ENCODE data around the gene PPP1R10. TPM values are rescaled to one million over a fixed set of nuclear protein-coding genes. Genes with fewer than 3 reads are reported as not detected.

PPP1R10 gene
- total RNA-seq, 3 donors from 2014 or later, result 102 to 106 (median 106) TPM

GRCh38 chr6:30568245-30568644 is 48.8 kb downstream of the PPP1R10 start:
- ATAC-seq, result peak; percentile 59
- no peaks in the 10 kb centered on the region for H3K27me3 Mint-ChIP-seq (ENCODE audit: low read depth)

GRCh38 chr6:30565772-30566171 is 51.3 kb downstream of the PPP1R10 start:
- ATAC-seq (no peak), DNase-seq (no peak)
- no peaks in the 10 kb centered on the region for H3K27me3 Mint-ChIP-seq (ENCODE audit: low read depth)
- H3K4me3 Mint-ChIP-seq, result no peak overlapping the region
- no peaks in the 10 kb centered on the region for H3K9me3 Mint-ChIP-seq
- peaks cover 25% of the 10 kb centered on the region for H3K4me1 Mint-ChIP-seq (ENCODE audit: low read depth)
- peaks cover 21% of the 10 kb centered on the region for H3K36me3 Mint-ChIP-seq (ENCODE audit: insufficient read depth)

More at GRCh38 chr6:30568245-30568644, 48.8 kb downstream of the PPP1R10 start:
- Mint-ChIP-seq H3K36me3 (ENCODE audit: insufficient read depth) (peaks cover 20% of the 10 kb centered on the region), H3K4me3 (peak overlapping the region; percentile 32), H3K9me3 (no peaks in the 10 kb centered on the region), H3K4me1 (ENCODE audit: low read depth) (peaks cover 46% of the 10 kb centered on the region)
- peak; percentile 23 for DNase-seq

GRCh38 chr6:30564114-30564513 is 52.9 kb downstream of the PPP1R10 start:
- Mint-ChIP-seq H3K4me3 (no peak overlapping the region), H3K27me3 (ENCODE audit: low read depth) (no peaks in the 10 kb centered on the region), H3K36me3 (ENCODE audit: insufficient read depth) (peaks cover 25% of the 10 kb centered on the region), H3K4me1 (ENCODE audit: low read depth) (peaks cover 20% of the 10 kb centered on the region), H3K9me3 (no peaks in the 10 kb centered on the region)
- ATAC-seq (no peak), DNase-seq (no peak)

- Mint-ChIP-seq H3K9me3 (no peaks in the 10 kb centered on the region), H3K4me3 (no peak overlapping the region), H3K4me1 (ENCODE audit: low read depth) (peaks cover 22% of the 10 kb centered on the region), H3K36me3 (ENCODE audit: insufficient read depth) (peaks cover 25% of the 10 kb centered on the region), H3K27me3 (ENCODE audit: low read depth) (no peaks in the 10 kb centered on the region)
- ATAC-seq (no peak), DNase-seq (no peak)
Measured at GRCh38 chr6:30562470-30563425, 54.3 kb downstream of the PPP1R10 start.

- H3K9me3 Mint-ChIP-seq, result no peaks in the 10 kb centered on the region
- no peak overlapping the region for H3K4me3 Mint-ChIP-seq
- DNase-seq, result no peak
- H3K4me1 Mint-ChIP-seq (ENCODE audit: low read depth), result peaks cover 23% of the 10 kb centered on the region
- no peaks in the 10 kb centered on the region for H3K27me3 Mint-ChIP-seq (ENCODE audit: low read depth)
- peaks cover 28% of the 10 kb centered on the region for H3K36me3 Mint-ChIP-seq (ENCODE audit: insufficient read depth)
- no peak for ATAC-seq
Measured at GRCh38 chr6:30560930-30561329, 56.1 kb downstream of the PPP1R10 start.

GRCh38 chr6:30557683-30557981 is 59.4 kb downstream of the PPP1R10 start:
- H3K27me3 Mint-ChIP-seq (ENCODE audit: low read depth), result no peaks in the 10 kb centered on the region
- ATAC-seq (peak; percentile 22 to 30), DNase-seq (peak; percentile 63)
- H3K36me3 Mint-ChIP-seq (ENCODE audit: insufficient read depth), result peaks cover 32% of the 10 kb centered on the region
- peak overlapping the region; percentile 98 for H3K4me3 Mint-ChIP-seq
- H3K9me3 Mint-ChIP-seq, result no peaks in the 10 kb centered on the region
- H3K4me1 Mint-ChIP-seq (ENCODE audit: low read depth), result peaks cover 36% of the 10 kb centered on the region

- Mint-ChIP-seq H3K36me3 (ENCODE audit: insufficient read depth) (peaks cover 32% of the 10 kb centered on the region), H3K4me1 (ENCODE audit: low read depth) (peaks cover 36% of the 10 kb centered on the region), H3K4me3 (peak within 1 kb of the TSS; percentile 98), H3K9me3 (no peaks in the 10 kb centered on the region), H3K27me3 (ENCODE audit: low read depth) (no peaks in the 10 kb centered on the region)
- DNase-seq (peak; percentile 66), ATAC-seq (peak; percentile 64 to 65)
Measured at GRCh38 chr6:30556906-30557682, 59.9 kb downstream of the PPP1R10 start, which contains the start of gene PRR3. Gene PRR3, plus strand, starts transcription at chr6:30557295. Its CDS starts 50 bp downstream, at chr6:30557345.

GRCh38 chr6:30556066-30556905 is 60.8 kb downstream of the PPP1R10 start, which contains the start of gene GNL1:
Gene GNL1, minus strand, starts transcription at chr6:30556489. Its CDS starts 286 bp downstream, at chr6:30556203.
- Mint-ChIP-seq H3K27me3 (ENCODE audit: low read depth) (no peaks in the 10 kb centered on the region), H3K4me1 (ENCODE audit: low read depth) (peaks cover 36% of the 10 kb centered on the region), H3K9me3 (no peaks in the 10 kb centered on the region), H3K4me3 (peak within 1 kb of the TSS; percentile 98), H3K36me3 (ENCODE audit: insufficient read depth) (peaks cover 37% of the 10 kb centered on the region)
- ATAC-seq (peak; percentile 86 to 89), DNase-seq (peak; percentile 100)

GRCh38 chr6:30555816-30556065 is 61.3 kb downstream of the PPP1R10 start:
- Mint-ChIP-seq H3K9me3 (no peaks in the 10 kb centered on the region), H3K4me1 (ENCODE audit: low read depth) (peaks cover 36% of the 10 kb centered on the region), H3K36me3 (ENCODE audit: insufficient read depth) (peaks cover 41% of the 10 kb centered on the region), H3K27me3 (ENCODE audit: low read depth) (no peaks in the 10 kb centered on the region), H3K4me3 (peak overlapping the region; percentile 98)
- ATAC-seq, result no peak
- DNase-seq, result no peak

- H3K36me3 Mint-ChIP-seq (ENCODE audit: insufficient read depth), result peaks cover 47% of the 10 kb centered on the region
- H3K27me3 Mint-ChIP-seq (ENCODE audit: low read depth), result no peaks in the 10 kb centered on the region
- DNase-seq (peak; percentile 11), ATAC-seq (no peak)
- H3K4me3 Mint-ChIP-seq, result peak overlapping the region; percentile 98
- H3K4me1 Mint-ChIP-seq (ENCODE audit: low read depth), result peaks cover 35% of the 10 kb centered on the region
- H3K9me3 Mint-ChIP-seq, result no peaks in the 10 kb centered on the region
Measured at GRCh38 chr6:30554962-30555815, 61.9 kb downstream of the PPP1R10 start.

GRCh38 chr6:30554404-30554803 is 62.6 kb downstream of the PPP1R10 start:
- peak overlapping the region; percentile 98 for H3K4me3 Mint-ChIP-seq
- peaks cover 28% of the 10 kb centered on the region for H3K4me1 Mint-ChIP-seq (ENCODE audit: low read depth)
- H3K27me3 Mint-ChIP-seq (ENCODE audit: low read depth), result no peaks in the 10 kb centered on the region
- H3K9me3 Mint-ChIP-seq, result no peaks in the 10 kb centered on the region
- H3K36me3 Mint-ChIP-seq (ENCODE audit: insufficient read depth), result peaks cover 49% of the 10 kb centered on the region
- ATAC-seq (no peak), DNase-seq (no peak)

Measured in activated T-cell treated with anti-CD3 and anti-CD28 coated beads, Interleukin-2, amount 50 U/mL, for 4 hours (primary cell).